Heart right ventricle (tissue), 16 donors: Measurements from ENCODE around the gene CNTN4. TPM values are rescaled to one million over a fixed set of nuclear protein-coding genes. Genes with fewer than 3 reads are reported as not detected.

Source experiments
- ATAC-seq, 8 donors: fragments of 200-7000 bp; cut with Tn5 transposase; one replicate each; pipeline ENCODE4 v1.9.1; 2020; ENCODE audit warnings: mild to moderate bottlenecking in 8 of 8, moderate library complexity in 8 of 8, moderate number of reproducible peaks in 1 of 8
- DNase-seq, 2 donors: peaks; one replicate each; pipeline ENCODE4 v3.0.0-alpha.2; 2020
- H3K27ac ChIP-seq, 10 donors: fragments of 200-600 bp; sonication (generic) in 2 of 10; one replicate each; pipeline versions ENCODE4 v1.5.0 to v1.8.0; 2020 to 2022; ENCODE audit warnings: mild to moderate bottlenecking in 3 of 10
- H3K27me3 ChIP-seq, 7 donors: fragments of 200-600 bp; one replicate each; pipeline ENCODE4 v1.8.0; 2021 to 2022; ENCODE audit warnings: mild to moderate bottlenecking in 2 of 7
- H3K36me3 ChIP-seq, 9 donors: fragments of 200-600 bp; sonication (generic) in 1 of 9; one replicate each; pipeline versions ENCODE4 v1.5.0 to v1.8.0; 2020 to 2022; ENCODE audit warnings: mild to moderate bottlenecking in 2 of 9
- H3K4me1 ChIP-seq, 9 donors: fragments of 200-600 bp; sonication (generic) in 1 of 9; one replicate each; pipeline versions ENCODE4 v1.5.0 to v1.8.0; 2020 to 2022; ENCODE audit warnings: mild to moderate bottlenecking in 4 of 9
- H3K4me3 ChIP-seq, 10 donors: fragments of 200-600 bp; sonication (generic) in 2 of 10; one replicate each; pipeline versions ENCODE4 v1.5.0 to v1.8.0; 2020 to 2022; ENCODE audit warnings: mild to moderate bottlenecking in 7 of 10, moderate library complexity in 2 of 10
- H3K9me3 ChIP-seq, 11 donors: fragments of 200-600 bp in 10 of 11; sonication (generic) in 2 of 11; one replicate each; pipeline versions ENCODE4 v1.5.0 to v1.8.0; 2013 to 2022; ENCODE audit warnings: mild to moderate bottlenecking in 2 of 11, control low read depth in 1 of 11, moderate library complexity in 1 of 11
- CTCF ChIP-seq, 9 donors: fragments of 200-600 bp; sonication (generic) in 2 of 9; IDR thresholded peaks; one replicate each; pipeline versions ENCODE4 v1.5.0 to v1.8.0; 2021 to 2022; ENCODE audit warnings: antibody characterized with exemption in 9 of 9, mild to moderate bottlenecking in 5 of 9, moderate library complexity in 1 of 9
- WGBS, 2 donors: extraction: QIAGEN DNeasy Blood & Tissue Kit; methylation state at CpG; one replicate each; pipeline ENCODE4 v1.1.7; 2013; ENCODE audit warnings: inconsistent platforms in 1 of 2; 5-methylcytosine and 5-hydroxymethylcytosine counted together
- intact Hi-C, 10 donors: fragments of 100-400 bp; cut with DNase I; formaldehyde crosslinking; loops; one replicate each; pipeline versions ENCODE4 v1.11.1 to v1.14.2; 2022
- polyA plus RNA-seq, 2 donors: library from polyadenylated mRNA; stranded (reverse); fragments of 200-250 nt; gene quantifications; one replicate each; pipeline ENCODE4 v1.2.3, GENCODE V29; 2013
- total RNA-seq, 10 donors: library from RNA; stranded (reverse); fragmentation: NEBNext Ultra II Directional in 3 of 10; extraction: Animal tissue kit (Norgen Biotek cat#: 25700) in 3 of 10; gene quantifications; one replicate each; pipeline versions ENCODE4 v1.2.1 to v1.2.4, GENCODE V29; 2021 to 2023
- donor health status: Arrhythmogenic right ventricular cardiomyopathy.
- donor health status: ischemic (EF 13 %, LVEDD 7.1; RV severe dilation, severe dysfunction).
- donor health status: healthy with polysubstance abuse.
- donor health status: DM: no; HTN: yes; CAD: no.
- donor health status: DM: no; HTN: no; CAD: no.
- donor health status: ischemic (EF 25% LVEDD 6.9; RV normal size, moderate dysfunction).
- donor health status: ischemic (EF 25% LVEDD 5.7; RV mildly dilated, moderate dysfunction).
- donor health status: healthy.
- donor health status: DM: yes; HTN: yes; CAD: no.
- donor health status: Ischemic cardiomyopathy.
- donor health status: ischemic (EF 35%, LVEDD 5.7; RV mildly dilated, moderate dysfunction).
- donor health status: nonischemic (EF 11% LVEDD 7.7; RV severe dilation, severe dysfunction).
- donor health status: DM: yes; HTN: yes; CAD: no.
- donor health status: PGD.
- donor health status: ischemic (EF 29% LVEDD 5.4; RV normal size, mild dysfunction).
- donor health status: nonischemic (EF 23%, LVEDD 6.1; RV moderate dilation, normal function).

The CNTN4 gene
- total and polyA plus RNA-seq, 12 donors: 0.48 to 4.7 (median 2.5) TPM

- Histone ChIP-seq H3K4me3 (no peak overlapping the region), H3K9me3 (no peaks in the 10 kb centered on the region), H3K27ac (no peak overlapping the region), H3K36me3 (no peaks in the 10 kb centered on the region), H3K27me3 (peaks cover 0 to 12% (median 0%) of the 10 kb centered on the region in 7 donors), H3K4me1 (peaks cover 0 to 7% (median 0%) of the 10 kb centered on the region in 9 donors)
- DNase-seq (no peak), ATAC-seq (no peak)
- intact Hi-C loops: loop anchor here in 4 of 10 donors (10.0 kb wide), 1 partner anchor 1929 kb away; no protein-coding TSS in a partner anchor
- no peak for TF ChIP-seq CTCF (IDR thresholded peaks at IDR 0.05)
- 68 to 72% methylated on average over 4 of the region's 4 CpGs for WGBS, 2 donors
These were observed 914.8 kb downstream of the CNTN4 start for GRCh38 chr3:3013317-3014052.

- Histone ChIP-seq H3K36me3 (no peaks in the 10 kb centered on the region), H3K9me3 (no peaks in the 10 kb centered on the region), H3K27ac (no peak overlapping the region), H3K27me3 (peaks cover 0 to 12% (median 0%) of the 10 kb centered on the region in 7 donors), H3K4me1 (peaks cover 0 to 7% (median 0%) of the 10 kb centered on the region in 9 donors), H3K4me3 (no peak overlapping the region)
- intact Hi-C loops: loop anchor here in 5 of 10 donors (5.0 to 10.0 kb wide), 2 partner anchors 1931 to 1933 kb away; no protein-coding TSS in a partner anchor
- 38% methylated on average over 5 of the region's 5 CpGs for WGBS, 2 donors
- no peak for DNase-seq
- ATAC-seq: peak in 6 of 8 donors; percentile 59 to 83 (median 70)
- peak in 8 of 9 donors; percentile 21 to 67 (median 58) for TF ChIP-seq CTCF (IDR thresholded peaks at IDR 0.05)
These were observed 916.8 kb downstream of the CNTN4 start for GRCh38 chr3:3015185-3016089.

- Histone ChIP-seq H3K4me3 (no peak overlapping the region), H3K4me1 (peaks cover 0 to 7% (median 0%) of the 10 kb centered on the region in 9 donors), H3K36me3 (no peaks in the 10 kb centered on the region), H3K27ac (no peak overlapping the region), H3K9me3 (no peaks in the 10 kb centered on the region), H3K27me3 (peaks cover 0 to 12% (median 0%) of the 10 kb centered on the region in 7 donors)
- no peak for TF ChIP-seq CTCF (IDR thresholded peaks at IDR 0.05)
- DNase-seq (no peak), ATAC-seq (no peak)
- whole genome bisulfite sequencing, 2 donors: 70 to 74% methylated on average over 4 of the region's 4 CpGs
- intact Hi-C loops: loop anchor here in 5 of 10 donors (5.0 to 10.0 kb wide), 2 partner anchors 1931 to 1934 kb away; no protein-coding TSS in a partner anchor
These were observed 917.6 kb downstream of the CNTN4 start for GRCh38 chr3:3016226-3016625.

- intact Hi-C loops: no loop called here
- Histone ChIP-seq H3K9me3 (no peaks in the 10 kb centered on the region), H3K27ac (no peak overlapping the region), H3K27me3 (peaks cover 0 to 11% (median 4%) of the 10 kb centered on the region in 7 donors), H3K4me1 (peaks cover 0 to 3% (median 0%) of the 10 kb centered on the region in 9 donors), H3K36me3 (no peaks in the 10 kb centered on the region), H3K4me3 (no peak overlapping the region)
- TF ChIP-seq CTCF (IDR thresholded peaks at IDR 0.05): no peak
- DNase-seq (no peak), ATAC-seq (no peak)
- WGBS, 2 donors: 89% methylated on average over 7 of the region's 7 CpGs
These were observed 921.5 kb downstream of the CNTN4 start for GRCh38 chr3:3020209-3020608.
